Femur (tissue), 1 donor: ENCODE measurements around the gene AFF2.

Experiments
- DNase-seq: peaks from one replicate; pipeline ENCODE4 v3.0.0-alpha.2; 2017

Gene AFF2

GRCh38 chrX:148537556-148538182 is 37.3 kb downstream of the AFF2 start:
- no peak for DNase-seq

GRCh38 chrX:148538582-148538981 is 38.2 kb downstream of the AFF2 start:
- DNase-seq: no peak

- no peak for DNase-seq
These were observed 39.7 kb downstream of the AFF2 start for GRCh38 chrX:148540114-148540513.

- no peak for DNase-seq
These were observed 40.5 kb downstream of the AFF2 start for GRCh38 chrX:148540671-148541583.

GRCh38 chrX:148541584-148541940 is 41.1 kb downstream of the AFF2 start:
- DNase-seq: no peak

GRCh38 chrX:148542481-148543255 is 42.3 kb downstream of the AFF2 start:
- DNase-seq: no peak

GRCh38 chrX:148552775-148553174 is 52.4 kb downstream of the AFF2 start:
- DNase-seq: no peak

GRCh38 chrX:148555101-148555500 is 54.7 kb downstream of the AFF2 start:
- DNase-seq: no peak

- no peak for DNase-seq
These were observed 55.3 kb downstream of the AFF2 start for GRCh38 chrX:148555571-148556243.

GRCh38 chrX:148556498-148556897 is 56.1 kb downstream of the AFF2 start:
- no peak for DNase-seq

GRCh38 chrX:148562846-148563245 is 62.4 kb downstream of the AFF2 start:
- DNase-seq: no peak

GRCh38 chrX:148567229-148567628 is 66.8 kb downstream of the AFF2 start:
- peak; percentile 21 for DNase-seq

- DNase-seq: no peak
These were observed 67.4 kb downstream of the AFF2 start for GRCh38 chrX:148567779-148568178.

GRCh38 chrX:148568763-148569162 is 68.3 kb downstream of the AFF2 start:
- no peak for DNase-seq

GRCh38 chrX:148572337-148572736 is 71.9 kb downstream of the AFF2 start:
- no peak for DNase-seq

- DNase-seq: no peak
These were observed 72.7 kb downstream of the AFF2 start for GRCh38 chrX:148573119-148573518.

- DNase-seq: no peak
These were observed 74.0 kb downstream of the AFF2 start for GRCh38 chrX:148574237-148574973.

GRCh38 chrX:148576396-148576795 is 76.0 kb downstream of the AFF2 start:
- DNase-seq: no peak

- no peak for DNase-seq
These were observed 77.3 kb downstream of the AFF2 start for GRCh38 chrX:148577741-148578140.

GRCh38 chrX:148580016-148580415 is 79.6 kb downstream of the AFF2 start:
- no peak for DNase-seq

GRCh38 chrX:148582353-148582752 is 81.9 kb downstream of the AFF2 start:
- no peak for DNase-seq

GRCh38 chrX:148588649-148589310 is 88.4 kb downstream of the AFF2 start:
- no peak for DNase-seq
